Renal pelvis (tissue), 12 donors: ENCODE measurements around the gene UBASH3A. TPM values are rescaled to one million over a fixed set of nuclear protein-coding genes. Genes with fewer than 3 reads are reported as not detected.

Source experiments
- DNase-seq: peaks from one replicate; pipeline ENCODE4 v3.0.0-alpha.2; 2013
- long read RNA-seq, 16 experiments: transcript quantifications; one replicate each; lab custom pipeline, GENCODE V29; 2026
- polyA plus RNA-seq, 3 donors: library from polyadenylated mRNA; unstranded; fragments of 120-200 nt; gene quantifications; one replicate each; pipeline ENCODE4 v1.2.1, GENCODE V29; 2013; ENCODE audit not compliant: insufficient read length in 3 of 3

The UBASH3A gene
- under 1 TPM in 1 of 3 donors, not detected in 2; 0.10 TPM for polyA plus RNA-seq
- long read RNA-seq, donor 1: 0 reads
- long read RNA-seq, donor 2: 0 reads
- long read RNA-seq, donor 3: 0 reads
- long read RNA-seq, donor 4: 0 reads
- long read RNA-seq, donor 5: 0 reads
- long read RNA-seq, donor 6: 0 reads
- long read RNA-seq, donor 7: 0 reads
- long read RNA-seq, donor 8: 0 reads
- long read RNA-seq, donor 9: 0 reads
- long read RNA-seq, donor 10: 0 reads
- long read RNA-seq, donor 11: 0 reads
- long read RNA-seq, donor 12: 0 reads
- long read RNA-seq, donor 13: 0 reads
- long read RNA-seq, donor 14: 0 reads
- long read RNA-seq, donor 15: 0 reads
- long read RNA-seq, donor 16: 0 reads

DNA sequence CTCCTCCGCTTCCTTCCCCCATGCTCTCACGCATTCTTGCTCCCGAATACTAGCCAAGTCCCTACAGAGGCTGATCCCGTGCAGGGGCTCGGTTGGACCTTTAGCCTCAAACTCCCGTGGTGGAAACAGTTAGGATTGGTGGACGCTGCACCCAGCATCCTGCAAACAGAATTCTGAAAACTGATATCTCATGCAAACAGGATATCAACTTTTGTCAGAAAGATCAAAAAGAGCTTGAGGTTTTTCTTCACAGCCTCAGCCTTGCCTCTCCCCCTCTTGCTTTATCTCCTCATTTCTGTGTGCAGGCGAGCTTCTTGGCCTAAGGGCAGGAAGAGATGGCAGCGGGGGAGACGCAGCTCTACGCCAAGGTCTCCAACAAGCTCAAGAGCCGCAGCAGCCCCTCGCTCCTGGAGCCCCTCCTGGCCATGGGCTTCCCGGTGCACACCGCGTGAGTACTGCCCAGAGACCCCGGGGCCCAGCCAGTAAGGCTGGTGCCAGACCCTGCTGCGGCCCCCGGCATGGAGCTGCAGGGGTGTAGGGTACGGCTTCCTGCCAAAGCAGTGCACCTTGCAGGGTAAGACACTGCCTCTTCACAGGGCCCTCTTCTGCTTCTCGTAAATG is at the start of gene UBASH3A:
UBASH3A (plus strand) TSS at position 292 of the 621 bp plus-strand sequence; CDS start at position 336, 44 bp downstream.
- no peak for DNase-seq

- DNase-seq: no peak
These were observed 47.7 kb upstream of the UBASH3A start for GRCh38 chr21:42356046-42356445.

DNA sequence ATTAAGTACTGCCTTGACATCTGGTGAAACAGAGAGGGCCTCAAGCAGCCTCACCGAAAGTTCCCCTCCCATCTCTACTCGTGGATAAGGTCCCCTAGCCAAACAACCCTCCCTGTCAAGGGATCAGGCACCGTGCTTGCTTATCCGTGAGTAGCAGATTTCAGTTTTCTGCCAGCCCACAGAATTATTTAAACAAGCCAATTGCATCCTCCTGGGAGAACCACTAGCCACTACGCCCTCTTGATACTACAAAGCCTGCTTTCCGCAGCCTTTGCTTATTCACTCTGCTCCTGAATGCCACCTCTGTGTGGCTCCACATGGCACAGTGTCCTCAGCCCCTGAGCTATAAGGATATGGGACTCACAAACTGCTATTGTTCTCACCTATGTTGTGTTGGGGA is 47.1 kb upstream of the UBASH3A start:
- no peak for DNase-seq

- DNase-seq: no peak
These were observed 46.4 kb upstream of the UBASH3A start for GRCh38 chr21:42357307-42357706.

DNA sequence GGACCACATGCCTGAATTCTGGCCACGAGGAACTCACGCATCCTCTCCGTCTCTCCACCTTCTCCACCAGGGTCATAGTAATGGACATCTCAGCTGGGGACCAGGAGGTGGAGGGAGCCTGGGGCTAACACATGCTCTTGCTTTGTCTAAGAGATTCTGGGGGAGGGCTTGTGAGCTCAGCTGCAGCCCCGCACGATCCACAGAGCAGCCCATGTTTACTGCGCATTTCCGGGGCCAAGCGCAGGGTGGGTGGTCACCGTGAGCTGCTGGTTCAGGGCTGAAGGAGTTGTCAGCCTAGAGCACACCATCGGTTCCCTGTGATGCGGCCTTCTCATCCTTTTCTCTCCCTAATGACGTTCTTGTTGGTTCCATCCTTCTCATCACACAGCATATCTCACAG is 45.4 kb upstream of the UBASH3A start:
- DNase-seq: no peak

GRCh38 chr21:42358937-42359336 is 44.8 kb upstream of the UBASH3A start:
- DNase-seq: no peak

- DNase-seq: no peak
These were observed 43.4 kb upstream of the UBASH3A start for GRCh38 chr21:42360317-42360716.

- no peak for DNase-seq
These were observed 42.4 kb upstream of the UBASH3A start for GRCh38 chr21:42361286-42361685.

GRCh38 chr21:42362198-42362597 is 41.5 kb upstream of the UBASH3A start:
- no peak for DNase-seq

- DNase-seq: no peak
These were observed 41.0 kb upstream of the UBASH3A start for GRCh38 chr21:42362700-42363099.

- DNase-seq: no peak
These were observed 40.4 kb upstream of the UBASH3A start for GRCh38 chr21:42363312-42363711.

GRCh38 chr21:42364304-42364865 is 39.3 kb upstream of the UBASH3A start:
- no peak for DNase-seq

DNA sequence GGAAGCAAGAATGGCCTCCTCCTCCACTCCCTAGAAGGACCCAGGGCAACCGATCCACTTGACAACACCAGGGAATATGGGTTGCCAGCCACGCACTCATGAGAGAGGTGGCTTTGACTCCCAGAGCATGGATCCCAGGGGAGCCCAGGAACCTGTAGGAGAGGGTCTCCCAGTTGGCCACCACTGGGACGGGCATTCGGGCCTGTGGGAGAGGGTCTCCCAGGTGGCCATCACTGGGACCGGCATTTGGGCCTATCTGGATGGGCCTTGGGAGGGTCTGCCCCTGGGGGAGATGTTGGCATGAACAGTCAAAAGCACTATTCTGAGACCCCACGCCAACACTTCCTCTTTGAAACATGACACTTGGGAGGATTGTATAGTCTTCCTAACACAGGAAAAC is 37.9 kb upstream of the UBASH3A start:
- DNase-seq: no peak

GRCh38 chr21:42366292-42367010 is 37.3 kb upstream of the UBASH3A start, which contains the start of gene TFF1:
TSS of gene TFF1 (minus strand) at chr21:42366535. CDS start at chr21:42366495, 40 bp downstream.
- no peak for DNase-seq

GRCh38 chr21:42367367-42368165 is 36.1 kb upstream of the UBASH3A start:
- no peak for DNase-seq

DNA sequence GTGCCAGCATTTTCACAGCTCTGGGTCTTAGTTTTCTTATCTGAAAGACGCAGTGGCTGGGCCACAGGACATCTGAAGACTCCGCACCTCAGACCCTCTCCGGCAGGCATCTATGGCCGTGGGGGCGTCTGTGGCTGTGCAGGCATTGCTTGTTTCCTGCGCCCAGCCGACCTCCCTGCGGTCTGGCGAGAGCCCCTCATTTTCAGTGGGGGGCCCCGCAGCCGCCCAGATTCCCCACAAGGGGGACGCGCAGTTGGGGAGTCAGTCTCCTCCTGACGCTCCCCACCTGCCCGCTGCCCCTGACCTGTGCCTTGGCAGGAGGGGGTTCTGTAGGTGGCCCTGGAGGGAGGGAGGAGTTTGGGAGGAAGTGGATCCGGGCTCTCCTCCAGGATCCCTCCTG is 33.9 kb upstream of the UBASH3A start:
- no peak for DNase-seq

DNA sequence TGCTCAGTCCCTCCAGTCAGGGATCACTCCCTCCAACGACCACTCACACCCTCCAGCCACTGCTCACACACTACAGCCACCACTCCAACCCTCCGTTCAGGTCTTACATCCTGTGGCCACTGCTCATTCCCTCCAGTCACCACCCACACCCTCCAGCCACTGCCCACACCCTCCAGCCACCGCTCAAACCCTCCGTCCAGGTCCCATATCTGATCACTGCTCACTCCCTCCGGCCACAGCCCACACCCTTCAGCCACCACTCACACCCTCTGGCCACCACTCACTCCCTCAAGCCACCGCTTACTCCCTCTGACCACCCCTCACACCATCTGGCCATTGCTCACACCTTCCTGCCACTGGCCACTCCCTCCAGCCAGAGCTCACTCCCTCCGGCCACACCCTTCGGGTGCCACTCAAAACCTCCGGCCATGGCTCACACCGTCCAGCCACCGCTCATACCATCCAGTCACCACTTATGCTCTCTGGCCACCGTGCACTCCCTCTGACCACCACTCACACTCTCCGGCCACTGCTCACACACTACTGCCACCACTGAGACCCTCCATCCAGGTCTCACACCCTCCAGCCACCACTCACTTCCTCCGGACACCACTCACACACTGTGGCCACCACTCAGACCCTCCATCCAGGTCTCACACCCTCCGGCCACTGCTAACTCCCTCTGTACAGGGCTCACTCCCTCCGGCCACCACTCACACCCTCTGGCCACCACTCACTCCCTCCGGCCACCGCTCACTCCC is 32.6 kb upstream of the UBASH3A start:
- DNase-seq: no peak

DNA sequence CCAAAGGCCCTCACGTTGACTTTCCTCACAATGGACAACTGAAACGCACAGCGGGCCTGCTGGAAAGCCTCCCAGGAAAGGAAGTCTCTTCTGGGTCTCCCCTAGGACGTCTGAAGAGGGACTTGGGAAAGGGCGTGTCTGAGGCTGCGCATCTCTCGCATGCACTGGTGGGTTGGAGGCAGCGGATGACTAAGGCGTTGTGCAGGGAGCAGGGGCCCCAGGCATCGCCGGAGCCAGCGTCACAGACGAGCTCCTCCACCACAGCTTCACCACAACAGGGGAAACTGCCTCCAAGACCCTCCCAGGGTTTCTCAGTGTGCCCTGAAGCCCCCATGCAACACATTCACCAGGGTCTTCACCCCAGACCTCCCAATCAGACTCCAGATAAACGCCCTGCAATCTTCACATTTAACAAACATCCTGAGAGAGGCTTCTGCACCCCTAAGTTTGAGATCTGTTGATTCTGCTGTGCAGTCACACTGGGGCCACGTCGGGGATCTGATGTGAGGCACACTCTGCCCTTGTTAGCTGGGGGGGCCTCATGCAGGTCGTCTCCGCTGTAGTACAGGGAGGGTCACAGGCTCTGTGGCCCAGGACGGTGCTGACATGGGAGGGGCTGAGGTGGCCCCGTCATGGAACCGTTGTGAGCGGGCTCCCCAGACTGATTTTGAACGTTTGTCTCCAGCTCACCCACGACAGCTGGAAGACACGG is 30.4 kb upstream of the UBASH3A start:
- no peak for DNase-seq

DNA sequence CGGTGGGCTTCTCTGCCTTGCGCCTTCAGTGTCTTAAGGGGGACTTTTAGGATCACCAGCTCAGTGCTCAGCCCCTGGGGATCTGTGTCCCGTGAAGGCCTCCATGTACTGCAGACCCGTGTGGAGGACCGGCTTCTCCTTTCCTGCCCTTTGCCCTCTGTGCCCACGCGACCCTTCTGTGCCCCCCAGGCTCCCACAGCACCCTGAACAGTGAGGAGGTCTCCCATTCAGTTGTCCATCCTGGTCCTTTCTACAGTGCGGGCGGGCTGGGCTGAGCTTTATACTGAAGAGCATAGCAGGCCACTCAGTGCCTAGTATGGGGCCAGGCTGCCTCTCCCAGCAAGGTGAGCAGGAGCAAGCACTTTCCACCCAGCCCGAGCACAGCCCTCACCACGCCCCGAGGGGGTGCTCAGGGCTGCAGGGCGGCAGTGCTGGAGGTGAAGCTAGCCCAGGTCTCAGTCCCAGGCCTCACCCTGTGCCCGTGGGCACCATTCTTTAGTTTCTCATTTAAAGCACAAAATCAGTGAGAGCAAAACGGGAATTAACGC is 29.7 kb upstream of the UBASH3A start:
- no peak for DNase-seq

GRCh38 chr21:42374457-42374856 is 29.2 kb upstream of the UBASH3A start:
- DNase-seq: no peak
